Pulmonary artery endothelial cell (primary cell): ENCODE data around the gene CAPZB. TPM values are rescaled to one million over a fixed set of nuclear protein-coding genes. Genes with fewer than 3 reads are reported as not detected.
"Not testable (repeated sequence)": the region's sequence is repeated elsewhere in the genome, so short reads cannot be mapped to it uniquely, and the experiment has no call there.

Experiments used
- DNase-seq: peaks from one replicate; pipeline ENCODE4 v3.0.0-alpha.2; 2011; ENCODE audit warnings: low read depth, low spot score
- total RNA-seq: library from RNA; depleted of rRNA; stranded (reverse); fragments of >200 nt; gene quantifications from 2 replicates; pipeline ENCODE4 v1.2.3, GENCODE V29; 2014

CAPZB gene
- total RNA-seq, 1 donor from 2014 or later, result 113 TPM

DNA sequence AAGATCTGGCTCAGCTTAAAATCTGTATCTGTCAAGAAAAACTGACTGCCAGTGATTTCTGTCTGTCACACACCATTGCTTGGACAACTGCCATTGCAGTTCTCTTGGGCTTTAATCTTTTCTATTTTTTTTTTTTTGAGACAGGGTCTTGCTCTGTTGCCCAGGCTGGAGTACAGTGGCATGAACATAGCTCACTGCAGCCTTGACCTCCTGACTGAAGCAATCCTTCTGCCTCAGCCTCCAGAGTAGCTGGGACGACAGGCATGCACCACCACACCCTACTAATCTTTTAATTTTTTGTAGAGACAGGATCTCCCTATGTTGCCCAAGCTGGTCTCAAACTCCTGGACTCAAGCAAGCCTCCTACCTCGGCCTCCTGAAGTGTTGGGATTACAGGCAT lies 14.5 kb upstream of the CAPZB start:
- not testable (repeated sequence) for DNase-seq

DNA sequence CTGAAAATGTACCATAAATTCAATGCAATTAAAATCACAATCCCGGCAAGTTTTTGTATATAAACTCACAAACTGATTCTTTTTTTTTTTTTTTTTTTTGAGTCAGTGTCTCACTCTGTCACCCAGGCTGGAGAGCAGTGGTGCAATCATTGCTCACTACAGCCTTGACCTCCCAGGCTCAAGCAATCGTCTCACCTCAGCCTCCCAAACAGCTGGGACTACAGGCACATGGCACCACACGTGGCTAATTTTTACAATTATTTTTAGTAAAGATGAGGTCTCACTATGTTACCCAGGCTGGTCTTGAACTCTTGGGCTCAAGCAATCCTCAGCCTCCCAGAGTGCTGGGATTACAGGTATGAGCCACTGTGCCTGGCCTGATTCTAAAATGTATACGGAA lies 12.1 kb upstream of the CAPZB start:
- DNase-seq, result not testable (repeated sequence)

DNA sequence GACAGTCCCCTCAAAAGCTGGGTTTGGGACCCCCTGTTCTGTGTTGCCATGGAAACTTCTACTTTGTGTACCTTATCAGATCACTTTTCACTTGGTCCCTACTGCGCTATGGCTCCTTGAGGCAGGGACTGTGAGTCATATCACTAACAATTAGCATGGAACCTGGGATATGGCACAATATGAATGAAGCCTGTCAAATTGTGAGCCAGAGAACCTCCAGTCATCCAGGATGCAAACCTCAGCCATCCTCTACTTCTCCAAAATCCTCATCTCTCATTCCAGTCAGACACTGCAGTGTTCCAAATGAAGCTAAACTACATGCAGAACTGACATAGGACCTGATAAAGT lies 11.2 kb upstream of the CAPZB start:
- DNase-seq, result no peak

DNA sequence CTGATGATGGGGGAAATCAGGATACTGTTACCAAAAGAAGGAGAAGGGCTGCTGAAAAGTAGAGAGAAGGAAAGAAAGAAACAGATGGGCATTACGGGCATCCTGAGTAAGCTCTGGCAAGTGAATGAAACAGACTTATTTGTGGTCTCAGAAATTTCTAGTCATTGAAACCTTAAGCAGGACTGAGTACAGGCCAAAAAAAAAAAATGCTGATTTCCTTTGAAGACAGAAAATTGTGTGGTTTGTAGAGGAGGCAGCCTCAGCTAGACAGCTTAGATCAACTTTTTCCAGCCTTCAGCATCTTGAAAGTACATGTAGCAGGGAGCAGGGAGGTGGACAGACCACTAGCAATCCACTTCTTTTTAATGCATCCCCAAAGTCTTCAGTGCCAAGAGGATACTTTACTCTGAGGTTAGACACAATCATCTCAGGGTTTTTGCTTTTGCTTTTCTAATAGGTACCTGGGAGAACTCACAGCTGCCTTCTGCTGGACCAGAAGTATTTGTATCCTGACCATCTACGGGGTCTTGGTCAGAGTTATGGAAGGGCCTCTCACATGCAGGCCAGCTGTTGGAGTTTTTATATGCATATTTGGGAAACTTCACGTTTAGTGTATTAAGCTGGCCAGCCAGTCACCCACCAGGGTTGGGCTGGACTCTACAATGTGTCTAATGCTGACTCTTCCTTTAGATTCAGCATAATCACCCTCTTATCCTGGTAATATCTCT lies 10.6 kb upstream of the CAPZB start:
- no peak for DNase-seq

DNA sequence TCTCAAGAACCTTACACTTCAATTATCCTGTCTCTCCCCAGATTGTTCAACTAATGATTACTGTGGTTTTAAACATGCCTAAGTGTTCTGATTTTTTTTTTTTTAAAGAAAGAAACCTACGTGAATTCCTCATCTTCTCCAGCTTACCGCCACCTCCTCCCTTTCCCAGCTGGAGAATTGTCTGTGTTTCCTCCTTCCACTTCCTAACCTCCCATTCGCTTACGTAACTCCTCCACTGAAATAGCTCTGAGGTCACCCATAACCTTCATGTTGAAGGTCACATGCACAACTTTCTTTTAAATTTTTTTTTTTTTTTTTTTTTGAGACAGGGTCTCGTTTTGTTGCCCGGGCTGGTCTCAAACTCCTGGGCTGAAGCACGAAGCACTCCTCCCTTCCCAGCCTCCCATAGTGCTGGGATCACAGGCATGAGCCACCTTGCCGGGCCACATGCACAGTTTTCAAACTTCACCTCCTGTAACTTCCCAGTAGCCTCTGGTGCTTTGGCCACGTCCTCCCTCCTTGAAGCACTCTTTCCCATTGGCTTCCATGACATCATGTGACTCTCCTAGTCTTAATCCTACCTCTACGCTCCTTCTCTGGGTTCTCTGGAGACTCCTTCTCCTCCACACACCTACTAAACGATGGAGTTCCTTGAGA lies 9.8 kb upstream of the CAPZB start:
- DNase-seq, result no peak

DNA sequence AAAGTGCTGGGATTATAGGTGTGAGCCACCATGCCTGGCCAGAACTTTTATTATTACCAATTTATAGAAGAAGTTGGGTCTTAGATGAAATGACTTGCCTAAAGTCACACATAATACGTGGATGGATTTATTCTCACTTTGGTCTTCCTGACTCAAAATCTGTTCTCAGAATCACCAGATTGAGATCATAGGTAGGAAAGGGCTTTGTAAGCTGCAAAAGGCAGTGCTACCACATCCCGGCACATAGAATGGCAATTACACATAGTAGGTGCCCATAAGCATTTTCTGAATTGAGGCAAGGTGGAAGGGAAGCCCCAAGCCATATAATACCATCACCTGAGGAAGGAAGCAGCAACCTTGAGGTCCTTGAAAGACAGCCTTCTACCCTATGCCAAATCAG lies 8.2 kb upstream of the CAPZB start:
- no peak for DNase-seq

DNA sequence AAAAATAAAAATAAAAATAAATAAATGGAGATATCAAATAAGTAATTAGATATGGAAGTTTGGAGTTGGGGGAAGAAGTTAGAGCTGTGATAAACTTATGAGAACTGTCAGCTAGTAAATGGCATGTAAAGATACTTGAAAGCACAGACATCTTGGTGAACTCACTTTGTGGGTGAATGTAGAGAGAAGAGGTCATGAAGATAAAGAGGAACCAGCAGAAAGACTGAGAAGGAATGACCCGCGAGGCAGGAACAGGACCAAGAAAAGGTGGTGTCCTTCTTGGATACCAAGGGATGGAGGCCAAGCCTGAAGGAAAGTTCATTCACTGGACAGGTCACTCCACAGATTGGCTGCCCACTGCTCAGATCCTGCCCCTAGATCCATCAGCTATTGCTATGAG lies 4.7 kb upstream of the CAPZB start:
- DNase-seq, result no peak

DNA sequence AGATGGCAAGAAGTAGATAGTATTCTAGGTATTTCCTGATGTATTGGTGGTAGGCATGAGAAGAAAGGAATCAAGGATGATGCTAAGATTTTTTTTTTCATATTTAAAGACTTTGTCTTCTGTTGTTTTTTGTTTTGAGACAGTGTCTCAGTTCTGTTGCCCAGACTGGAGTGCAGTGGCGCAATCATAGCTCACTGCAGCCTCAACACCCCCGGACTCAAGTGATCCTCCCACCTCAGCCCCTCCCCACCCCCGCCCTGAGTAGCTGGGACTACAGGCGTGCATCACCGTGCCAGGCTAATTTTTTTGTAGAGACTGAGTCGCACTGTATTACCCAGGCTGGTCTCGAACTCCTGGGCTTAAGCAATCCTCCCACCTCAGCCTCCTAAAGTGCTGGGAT lies 2.8 kb upstream of the CAPZB start:
- no peak for DNase-seq

DNA sequence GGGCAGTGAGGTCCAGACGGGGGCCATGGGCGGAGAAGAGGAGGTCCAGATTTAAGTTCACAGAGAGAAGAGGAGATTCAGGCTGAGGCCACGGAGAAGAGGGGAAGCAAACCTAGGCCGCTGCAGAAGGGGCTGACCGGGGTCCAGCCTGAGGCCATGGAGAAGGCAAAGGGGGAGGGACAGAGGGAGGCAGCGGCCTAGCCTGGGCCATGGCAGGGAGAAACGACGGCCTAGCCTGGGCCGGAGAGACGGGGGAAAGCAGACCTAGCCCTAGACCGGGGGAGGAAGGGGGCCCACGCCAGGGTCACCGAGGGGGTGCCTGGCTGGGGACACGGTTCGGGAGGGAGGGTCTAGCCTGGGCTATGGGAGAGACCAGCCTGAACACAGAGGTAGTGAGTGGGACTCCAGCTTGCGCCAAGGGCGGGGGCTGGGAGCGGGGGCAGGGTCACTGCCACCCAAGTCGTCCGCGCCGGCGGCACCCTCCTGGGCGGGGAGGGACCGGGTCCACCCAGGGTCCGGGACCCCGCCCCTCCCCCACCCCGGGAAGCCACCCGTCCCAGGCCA lies 459 bp downstream of the CAPZB start:
- DNase-seq, result no peak

DNA sequence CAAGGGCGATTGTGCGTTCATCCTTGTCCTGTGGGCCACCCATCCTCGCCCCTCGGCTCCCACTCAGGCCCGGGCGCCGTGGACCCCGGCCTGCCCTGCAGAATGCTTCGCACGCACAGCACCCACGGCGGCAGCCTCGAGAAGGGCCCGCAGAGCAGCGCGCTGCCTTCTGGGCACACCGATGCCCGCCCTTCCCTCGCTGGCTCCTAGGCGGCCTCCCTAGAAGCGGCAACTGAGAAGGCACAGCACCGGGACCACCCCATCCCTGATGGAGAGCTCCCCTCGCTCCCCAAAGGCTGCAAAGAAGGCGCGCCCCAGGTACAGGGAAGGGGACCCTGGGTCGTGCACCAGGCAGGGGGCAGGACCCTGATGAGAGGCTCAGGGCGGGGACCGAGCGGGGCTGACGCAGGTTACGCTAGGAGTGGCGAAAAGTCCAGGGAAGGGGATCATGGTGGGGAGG lies 971 bp downstream of the CAPZB start:
- no peak for DNase-seq

DNA sequence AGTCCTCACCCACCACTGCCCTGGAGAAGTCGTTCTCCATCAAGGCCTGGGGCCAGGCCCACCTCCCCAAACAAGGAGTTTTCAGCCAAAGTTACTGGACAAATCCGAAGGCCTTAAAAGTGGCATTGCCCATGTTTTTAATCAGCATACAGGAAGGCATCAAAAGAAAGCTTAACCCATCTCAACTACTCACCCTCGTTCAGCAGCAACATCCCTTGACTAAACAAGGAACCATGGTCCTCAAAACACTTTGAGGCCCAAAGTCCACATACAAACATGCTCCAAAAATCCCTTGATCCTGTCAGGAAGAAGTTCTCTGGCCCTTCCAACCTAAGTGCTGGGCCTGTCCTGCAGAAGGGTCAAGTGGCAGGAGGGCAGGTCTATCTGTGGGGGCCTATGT lies 1.6 kb downstream of the CAPZB start:
- DNase-seq, result no peak

DNA sequence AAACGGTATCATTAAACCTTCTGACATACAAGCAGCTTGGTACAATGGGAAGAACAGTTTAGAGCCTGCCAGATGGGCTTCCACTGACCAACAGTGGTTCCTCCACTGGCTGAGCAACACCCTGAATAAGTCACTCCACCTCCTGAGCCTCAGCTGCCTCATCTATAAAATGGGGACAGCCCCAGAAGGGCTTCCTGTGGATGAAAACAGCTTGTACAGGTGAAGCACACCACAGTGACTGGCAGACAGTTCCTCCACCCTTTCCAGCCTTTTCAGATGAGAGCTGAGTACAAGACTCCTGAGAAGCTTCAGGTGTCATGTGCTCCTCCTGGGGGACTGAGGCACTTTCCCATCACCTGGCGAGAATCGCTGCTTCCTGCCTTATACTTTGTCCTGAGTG lies 2.1 kb downstream of the CAPZB start:
- DNase-seq, result no peak

DNA sequence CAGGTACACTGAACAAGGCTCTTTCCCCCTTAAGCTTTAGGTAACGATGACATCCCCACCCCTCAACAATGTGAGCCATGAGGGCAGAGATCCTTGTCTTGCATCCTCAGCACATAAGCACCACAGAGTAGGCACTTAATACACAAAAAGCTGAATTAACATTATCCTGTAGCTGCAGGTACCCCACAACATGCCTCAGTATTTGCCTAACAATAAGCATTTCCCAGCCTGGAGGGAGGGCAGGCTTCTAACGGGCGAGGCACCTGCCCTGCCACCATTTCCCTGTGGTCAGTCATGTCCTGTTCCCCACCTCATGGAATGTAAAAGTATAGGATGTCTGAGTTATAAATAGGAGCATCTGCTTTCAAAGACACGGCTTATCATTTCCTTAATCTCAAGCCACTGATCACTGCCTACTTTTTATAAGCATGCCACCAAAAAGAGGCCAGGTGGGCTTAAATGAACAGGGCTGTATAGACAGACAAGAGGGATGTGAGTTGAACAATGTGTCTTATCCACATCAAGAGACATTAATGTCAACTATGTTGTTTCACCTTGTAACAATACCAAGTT lies 3.4 kb downstream of the CAPZB start:
- DNase-seq, result no peak

DNA sequence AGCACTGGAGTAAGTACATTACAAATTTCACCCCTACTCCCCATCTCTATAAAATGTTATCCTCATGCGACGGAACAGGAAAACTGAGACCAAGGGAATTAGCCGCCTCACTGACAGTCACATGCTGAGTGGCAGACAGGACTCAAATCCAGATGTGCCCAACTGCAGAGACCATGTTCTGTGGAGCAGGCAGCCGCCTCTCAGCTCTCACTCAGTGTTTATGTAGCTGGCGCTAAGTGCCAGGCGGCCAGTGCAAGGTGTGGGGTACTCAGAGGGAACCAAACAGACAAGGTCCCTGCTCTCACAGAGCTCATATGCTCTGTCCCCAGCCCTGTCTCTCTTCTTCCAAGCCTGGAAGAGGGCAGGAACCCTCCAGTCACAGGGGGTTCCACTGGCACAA lies 5.1 kb downstream of the CAPZB start:
- DNase-seq, result no peak

DNA sequence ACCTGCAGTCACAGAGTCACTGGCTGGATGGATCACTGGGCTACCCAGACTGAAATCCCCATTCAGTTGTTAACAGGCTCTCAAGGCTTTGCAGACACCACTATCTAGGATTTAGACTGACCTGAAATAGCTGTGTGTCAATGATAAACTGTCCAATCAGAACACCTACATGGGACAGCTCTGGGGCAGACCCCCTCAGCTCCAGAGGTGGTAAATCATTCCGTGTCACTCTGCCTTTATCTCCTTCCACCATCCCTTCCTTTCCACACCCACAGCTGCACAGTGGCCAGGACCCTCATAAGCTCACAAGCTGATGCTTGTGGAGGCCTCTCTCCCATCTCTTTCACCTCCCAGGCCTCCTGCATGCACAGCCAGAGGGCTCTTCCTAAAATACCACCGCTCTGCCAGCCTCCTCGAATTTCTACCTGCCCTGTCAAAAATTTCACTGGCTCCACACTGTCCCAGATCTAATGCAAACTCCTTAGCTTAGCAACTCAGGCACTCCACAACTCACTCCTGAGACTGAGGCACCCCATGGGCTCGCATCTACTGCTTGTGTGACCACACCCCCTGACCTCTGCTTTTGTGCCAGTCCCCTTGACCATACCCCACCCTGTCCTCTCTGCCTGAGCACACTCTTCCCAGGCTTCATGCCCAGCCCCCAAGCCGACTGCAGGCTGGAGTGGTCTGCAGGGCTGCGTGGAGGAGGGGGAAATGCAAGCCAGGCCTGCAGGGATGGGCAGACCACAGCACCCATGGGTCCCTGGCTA lies 5.8 kb downstream of the CAPZB start:
- no peak for DNase-seq

DNA sequence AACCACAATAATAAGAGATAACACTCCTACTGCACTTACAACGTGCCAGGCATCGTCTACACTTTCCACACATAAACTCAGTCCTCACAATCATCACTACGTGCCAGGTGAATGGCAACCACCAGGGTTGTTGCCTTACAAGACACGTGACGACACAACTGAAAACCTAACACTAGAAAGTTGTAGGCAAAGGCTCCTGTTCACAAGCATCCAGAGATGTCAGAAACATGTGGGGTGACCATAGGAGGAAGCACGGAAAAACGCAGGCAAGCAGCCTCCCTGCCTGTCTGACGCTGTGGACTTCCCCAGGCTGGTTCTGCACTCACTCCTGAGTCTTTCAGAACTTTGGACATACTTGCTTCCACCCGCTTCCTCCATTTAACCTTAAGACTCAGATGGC lies 7.0 kb downstream of the CAPZB start:
- no peak for DNase-seq

DNA sequence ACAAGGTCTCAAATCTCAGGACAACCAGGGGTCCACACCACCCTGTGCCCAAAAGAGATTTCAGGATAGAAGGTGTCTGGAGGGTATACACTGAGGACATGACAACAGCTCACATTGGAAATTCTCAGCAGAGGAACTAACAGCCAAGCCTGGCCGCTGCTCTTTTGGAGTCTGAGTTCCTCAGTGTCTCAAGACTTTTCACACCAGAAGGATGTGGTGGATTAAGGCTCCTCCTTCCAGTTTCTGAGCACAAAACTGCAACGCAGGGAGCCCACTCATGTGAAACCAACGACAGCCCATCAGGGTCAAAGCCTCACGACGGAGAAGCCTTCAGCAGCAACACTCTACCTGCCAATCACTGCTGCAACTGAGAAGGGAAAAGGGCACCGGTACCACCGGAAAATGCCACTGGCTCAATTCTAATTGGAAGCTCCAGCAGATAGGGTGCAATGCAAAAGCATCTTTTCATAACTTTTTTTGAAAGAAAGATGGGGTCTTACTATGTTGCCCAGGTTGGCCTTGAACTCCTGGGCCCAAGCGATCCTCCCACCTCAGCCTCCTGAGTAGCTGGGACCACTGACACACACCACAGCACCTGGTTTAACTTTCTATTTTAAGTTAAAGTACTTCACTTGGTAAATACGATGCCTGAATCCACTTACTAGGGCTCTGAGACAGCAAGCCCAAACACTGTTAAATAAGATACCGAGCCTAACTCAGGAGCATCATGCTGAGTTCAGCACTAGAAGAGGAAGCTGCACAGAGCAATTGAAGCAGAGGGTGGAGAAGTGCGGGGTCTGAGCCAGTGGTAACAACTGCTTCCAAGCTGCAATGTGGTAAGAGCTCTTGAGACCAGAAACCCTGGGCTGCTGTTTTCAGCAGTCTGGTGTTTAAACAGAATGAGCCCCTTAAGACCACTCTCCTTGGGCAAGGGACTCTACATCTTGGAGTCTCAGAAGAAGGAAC lies 7.8 kb downstream of the CAPZB start:
- DNase-seq, result no peak

DNA sequence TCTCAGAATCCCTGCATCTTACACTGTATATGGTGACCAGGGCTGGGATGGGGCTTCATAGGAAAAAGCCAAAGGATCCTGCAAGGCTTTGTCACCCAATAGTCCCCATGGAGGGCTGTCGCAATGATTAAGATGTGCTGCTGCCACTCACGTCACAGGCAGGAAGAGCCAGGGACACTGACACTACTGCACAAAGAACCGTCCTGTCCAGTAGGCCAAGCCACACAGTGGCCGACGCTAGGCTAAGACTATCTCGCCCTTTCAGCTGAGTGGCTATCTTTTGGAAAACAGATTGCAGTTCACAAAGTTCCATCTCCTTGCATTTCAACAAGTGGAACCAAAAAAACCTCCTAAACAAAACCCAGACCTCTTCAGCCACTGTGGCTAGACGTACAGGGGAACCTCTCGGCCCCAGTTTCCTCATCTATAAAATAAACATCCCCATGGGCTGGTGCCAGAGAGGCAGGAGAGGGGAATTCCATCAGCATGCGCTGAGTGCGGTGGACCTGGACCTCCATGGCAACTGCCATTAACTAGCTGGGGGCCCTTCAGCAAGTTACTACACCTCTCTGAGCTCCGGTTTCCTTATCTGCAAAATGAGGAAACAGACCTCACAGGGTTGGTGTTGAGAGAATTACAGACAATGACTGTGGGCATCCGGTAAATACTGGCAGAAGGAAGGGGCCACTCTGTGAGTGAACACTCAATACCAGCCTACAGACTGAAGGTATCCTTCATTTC lies 8.7 kb downstream of the CAPZB start:
- peak; percentile 78 for DNase-seq

DNA sequence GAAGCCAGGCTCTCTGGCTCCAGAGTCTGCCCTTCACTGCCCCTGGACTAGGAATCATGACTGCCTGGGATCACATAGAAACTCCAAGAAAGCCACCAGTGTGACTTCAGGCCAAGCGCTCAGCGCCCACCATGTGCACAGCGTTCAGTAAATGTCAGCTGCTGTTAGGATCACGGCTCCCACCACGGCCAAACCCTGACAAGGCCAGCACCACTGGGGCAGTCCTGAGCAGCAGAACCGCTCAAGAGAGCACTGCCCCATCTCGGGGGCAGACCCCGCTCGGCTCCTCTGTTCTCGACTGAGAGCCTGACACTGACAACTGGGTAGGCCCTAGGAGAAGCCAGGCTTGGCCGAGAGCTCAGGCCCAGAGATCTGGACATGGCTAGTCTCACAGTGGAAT lies 10.0 kb downstream of the CAPZB start:
- DNase-seq, result no peak

DNA sequence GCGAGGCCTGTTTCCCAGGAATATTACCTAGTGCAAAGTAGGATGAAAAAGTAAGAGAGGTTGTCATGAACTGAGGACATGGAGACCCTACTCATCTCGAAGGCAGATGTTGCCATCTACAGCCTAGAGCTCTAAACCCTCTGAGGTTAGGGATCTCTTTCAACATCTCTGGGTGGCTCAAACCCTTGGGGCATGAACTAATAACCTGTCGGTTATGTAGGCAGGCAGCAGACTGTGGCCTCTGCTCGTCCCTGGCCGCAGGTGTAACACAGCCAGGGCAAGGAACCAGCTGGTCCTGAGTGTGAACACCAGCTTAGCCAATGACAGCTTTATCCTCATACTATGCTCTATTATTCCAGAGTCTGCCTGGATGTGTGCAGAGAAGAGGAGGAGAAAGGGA lies 13.2 kb downstream of the CAPZB start:
- no peak for DNase-seq
